ENCODE measurements around the gene RAPGEF4. TPM values are rescaled to one million over a fixed set of nuclear protein-coding genes. Genes with fewer than 3 reads are reported as not detected.

The RAPGEF4 gene
- total RNA-seq, 1 experiment from 2014 or later, result 2.2 TPM

GRCh38 chr2:173059292-173059691 lies 323.6 kb downstream of the RAPGEF4 start:
- Mint-ChIP-seq H3K27me3 (ENCODE audit: low read depth) (peaks cover 5% of the 10 kb centered on the region; the same call in 1 of the 2 replicates), H3K4me1 (peaks cover 7% of the 10 kb centered on the region), H3K9me3 (peaks cover 9% of the 10 kb centered on the region), H3K4me3 (no peak overlapping the region), H3K36me3 (no peaks in the 10 kb centered on the region), H3K27ac (no peak overlapping the region)
- no peak for ATAC-seq
- TF ChIP-seq ZNF423 (CRISPR knock-in tag; IDR thresholded peaks at IDR 0.05), result no peak
- TF ChIP-seq SMAD4 (CRISPR knock-in tag; IDR thresholded peaks at IDR 0.05), result no peak
- TF ChIP-seq ZBTB21 (CRISPR knock-in tag; IDR thresholded peaks at IDR 0.05; ENCODE audit: borderline replicate concordance), result no peak
- TF ChIP-seq PREB (CRISPR knock-in tag; IDR thresholded peaks at IDR 0.05; ENCODE audit: borderline replicate concordance), result no peak
- no peak for TF ChIP-seq USF2 (CRISPR knock-in tag; IDR thresholded peaks at IDR 0.05)
- TF ChIP-seq ATF3 (CRISPR knock-in tag; conservative IDR thresholded peaks at IDR 0.05), result no peak
- no peak for TF ChIP-seq GABPB1 (CRISPR knock-in tag; IDR thresholded peaks at IDR 0.05)
- TF ChIP-seq, protein P1, sequence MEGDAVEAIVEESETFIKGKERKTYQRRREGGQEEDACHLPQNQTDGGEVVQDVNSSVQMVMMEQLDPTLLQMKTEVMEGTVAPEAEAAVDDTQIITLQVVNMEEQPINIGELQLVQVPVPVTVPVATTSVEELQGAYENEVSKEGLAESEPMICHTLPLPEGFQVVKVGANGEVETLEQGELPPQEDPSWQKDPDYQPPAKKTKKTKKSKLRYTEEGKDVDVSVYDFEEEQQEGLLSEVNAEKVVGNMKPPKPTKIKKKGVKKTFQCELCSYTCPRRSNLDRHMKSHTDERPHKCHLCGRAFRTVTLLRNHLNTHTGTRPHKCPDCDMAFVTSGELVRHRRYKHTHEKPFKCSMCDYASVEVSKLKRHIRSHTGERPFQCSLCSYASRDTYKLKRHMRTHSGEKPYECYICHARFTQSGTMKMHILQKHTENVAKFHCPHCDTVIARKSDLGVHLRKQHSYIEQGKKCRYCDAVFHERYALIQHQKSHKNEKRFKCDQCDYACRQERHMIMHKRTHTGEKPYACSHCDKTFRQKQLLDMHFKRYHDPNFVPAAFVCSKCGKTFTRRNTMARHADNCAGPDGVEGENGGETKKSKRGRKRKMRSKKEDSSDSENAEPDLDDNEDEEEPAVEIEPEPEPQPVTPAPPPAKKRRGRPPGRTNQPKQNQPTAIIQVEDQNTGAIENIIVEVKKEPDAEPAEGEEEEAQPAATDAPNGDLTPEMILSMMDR (IDR thresholded peaks at IDR 0.05), result no peak
- TF ChIP-seq, protein P2, sequence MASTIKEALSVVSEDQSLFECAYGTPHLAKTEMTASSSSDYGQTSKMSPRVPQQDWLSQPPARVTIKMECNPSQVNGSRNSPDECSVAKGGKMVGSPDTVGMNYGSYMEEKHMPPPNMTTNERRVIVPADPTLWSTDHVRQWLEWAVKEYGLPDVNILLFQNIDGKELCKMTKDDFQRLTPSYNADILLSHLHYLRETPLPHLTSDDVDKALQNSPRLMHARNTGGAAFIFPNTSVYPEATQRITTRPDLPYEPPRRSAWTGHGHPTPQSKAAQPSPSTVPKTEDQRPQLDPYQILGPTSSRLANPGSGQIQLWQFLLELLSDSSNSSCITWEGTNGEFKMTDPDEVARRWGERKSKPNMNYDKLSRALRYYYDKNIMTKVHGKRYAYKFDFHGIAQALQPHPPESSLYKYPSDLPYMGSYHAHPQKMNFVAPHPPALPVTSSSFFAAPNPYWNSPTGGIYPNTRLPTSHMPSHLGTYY (CRISPR knock-in tag; IDR thresholded peaks at IDR 0.05), result no peak
- TF ChIP-seq, protein P3, sequence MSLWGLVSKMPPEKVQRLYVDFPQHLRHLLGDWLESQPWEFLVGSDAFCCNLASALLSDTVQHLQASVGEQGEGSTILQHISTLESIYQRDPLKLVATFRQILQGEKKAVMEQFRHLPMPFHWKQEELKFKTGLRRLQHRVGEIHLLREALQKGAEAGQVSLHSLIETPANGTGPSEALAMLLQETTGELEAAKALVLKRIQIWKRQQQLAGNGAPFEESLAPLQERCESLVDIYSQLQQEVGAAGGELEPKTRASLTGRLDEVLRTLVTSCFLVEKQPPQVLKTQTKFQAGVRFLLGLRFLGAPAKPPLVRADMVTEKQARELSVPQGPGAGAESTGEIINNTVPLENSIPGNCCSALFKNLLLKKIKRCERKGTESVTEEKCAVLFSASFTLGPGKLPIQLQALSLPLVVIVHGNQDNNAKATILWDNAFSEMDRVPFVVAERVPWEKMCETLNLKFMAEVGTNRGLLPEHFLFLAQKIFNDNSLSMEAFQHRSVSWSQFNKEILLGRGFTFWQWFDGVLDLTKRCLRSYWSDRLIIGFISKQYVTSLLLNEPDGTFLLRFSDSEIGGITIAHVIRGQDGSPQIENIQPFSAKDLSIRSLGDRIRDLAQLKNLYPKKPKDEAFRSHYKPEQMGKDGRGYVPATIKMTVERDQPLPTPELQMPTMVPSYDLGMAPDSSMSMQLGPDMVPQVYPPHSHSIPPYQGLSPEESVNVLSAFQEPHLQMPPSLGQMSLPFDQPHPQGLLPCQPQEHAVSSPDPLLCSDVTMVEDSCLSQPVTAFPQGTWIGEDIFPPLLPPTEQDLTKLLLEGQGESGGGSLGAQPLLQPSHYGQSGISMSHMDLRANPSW (CRISPR knock-in tag; conservative IDR thresholded peaks at IDR 0.05; ENCODE audit: low read depth), result no peak
- ChIA-PET CTCF (interaction anchor here (0.6 kb wide), 1 partner anchor 678 kb away, joined by 3 read pairs; no protein-coding TSS in a partner anchor), POLR2A (no interaction called here)
- no peak for DNase-seq (ENCODE audit: low spot score)

DNA sequence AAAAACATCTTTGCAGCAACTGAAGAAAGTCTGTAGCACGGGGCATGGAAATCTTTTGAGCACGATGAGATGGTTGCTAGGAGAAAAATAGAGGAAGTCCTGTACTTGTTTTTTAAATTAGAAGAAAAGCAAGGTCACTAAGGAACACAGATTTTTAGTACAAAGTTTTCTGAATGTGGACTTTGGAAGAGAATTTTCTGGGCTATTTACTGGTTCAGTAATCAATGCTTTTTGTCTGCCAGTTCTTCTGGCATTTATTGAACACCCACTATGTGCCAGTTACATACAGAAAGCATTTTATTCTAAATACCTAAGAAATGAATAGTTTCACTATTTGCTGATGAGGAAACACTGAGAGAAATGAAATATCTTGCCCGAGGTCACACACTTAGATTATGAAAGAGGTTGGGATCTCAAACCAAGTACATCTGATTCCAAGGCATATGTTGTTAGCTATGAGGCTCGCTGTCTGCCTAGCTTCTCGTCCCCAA lies 324.4 kb downstream of the RAPGEF4 start:
- Mint-ChIP-seq H3K4me1 (peaks cover 7% of the 10 kb centered on the region), H3K9me3 (peaks cover 9% of the 10 kb centered on the region), H3K27me3 (ENCODE audit: low read depth) (peaks cover 5% of the 10 kb centered on the region; the same call in 1 of the 2 replicates), H3K4me3 (no peak overlapping the region), H3K27ac (no peak overlapping the region), H3K36me3 (no peaks in the 10 kb centered on the region)
- DNase-seq (ENCODE audit: low spot score) (no peak), ATAC-seq (no peak)
- CTCF ChIA-PET, result no interaction called here
- POLR2A ChIA-PET, result no interaction called here
- no peak for TF ChIP-seq CBFB (CRISPR knock-in tag; IDR thresholded peaks at IDR 0.05; ENCODE audit: low read depth)
- no peak for TF ChIP-seq ZNF121 (CRISPR knock-in tag; IDR thresholded peaks at IDR 0.05)
- no peak for TF ChIP-seq MAX (CRISPR knock-in tag; IDR thresholded peaks at IDR 0.05)
- no peak for TF ChIP-seq PRDM15 (CRISPR knock-in tag; IDR thresholded peaks at IDR 0.05)
- TF ChIP-seq, protein P4, sequence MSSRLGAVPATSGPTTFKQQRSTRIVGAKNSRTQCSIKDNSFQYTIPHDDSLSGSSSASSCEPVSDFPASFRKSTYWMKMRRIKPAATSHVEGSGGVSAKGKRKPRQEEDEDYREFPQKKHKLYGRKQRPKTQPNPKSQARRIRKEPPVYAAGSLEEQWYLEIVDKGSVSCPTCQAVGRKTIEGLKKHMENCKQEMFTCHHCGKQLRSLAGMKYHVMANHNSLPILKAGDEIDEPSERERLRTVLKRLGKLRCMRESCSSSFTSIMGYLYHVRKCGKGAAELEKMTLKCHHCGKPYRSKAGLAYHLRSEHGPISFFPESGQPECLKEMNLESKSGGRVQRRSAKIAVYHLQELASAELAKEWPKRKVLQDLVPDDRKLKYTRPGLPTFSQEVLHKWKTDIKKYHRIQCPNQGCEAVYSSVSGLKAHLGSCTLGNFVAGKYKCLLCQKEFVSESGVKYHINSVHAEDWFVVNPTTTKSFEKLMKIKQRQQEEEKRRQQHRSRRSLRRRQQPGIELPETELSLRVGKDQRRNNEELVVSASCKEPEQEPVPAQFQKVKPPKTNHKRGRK (CRISPR knock-in tag; IDR thresholded peaks at IDR 0.05; ENCODE audit: borderline replicate concordance), result no peak
- no peak for TF ChIP-seq IRF2 (CRISPR knock-in tag; IDR thresholded peaks at IDR 0.05; ENCODE audit: borderline replicate concordance, low read depth)
- no peak for TF ChIP-seq HMGA2 (CRISPR knock-in tag; IDR thresholded peaks at IDR 0.05)
- TF ChIP-seq E2F4 (CRISPR knock-in tag; IDR thresholded peaks at IDR 0.05; ENCODE audit: borderline replicate concordance, low read depth), result no peak
- TF ChIP-seq SMAD4 (CRISPR knock-in tag; IDR thresholded peaks at IDR 0.05), result no peak
- no peak for TF ChIP-seq TEAD4 (CRISPR knock-in tag; IDR thresholded peaks at IDR 0.05)
